HG03139 (cell line): Measurements from ENCODE around the gene LCP1.

Experiments
- ATAC-seq: cut with Tn5 transposase; IDR thresholded peaks from one replicate; pipeline ENCODE4 v1.9.1; 2021; ENCODE audit not compliant: unreplicated experiment

Gene LCP1

GRCh38 chr13:46131705-46132104 is 50.3 kb downstream of the LCP1 start:
- ATAC-seq = no peak

- ATAC-seq = no peak
Measured at GRCh38 chr13:46129955-46130618, 51.9 kb downstream of the LCP1 start.

- no peak for ATAC-seq
Measured at GRCh38 chr13:46129124-46129523, 52.9 kb downstream of the LCP1 start.

DNA sequence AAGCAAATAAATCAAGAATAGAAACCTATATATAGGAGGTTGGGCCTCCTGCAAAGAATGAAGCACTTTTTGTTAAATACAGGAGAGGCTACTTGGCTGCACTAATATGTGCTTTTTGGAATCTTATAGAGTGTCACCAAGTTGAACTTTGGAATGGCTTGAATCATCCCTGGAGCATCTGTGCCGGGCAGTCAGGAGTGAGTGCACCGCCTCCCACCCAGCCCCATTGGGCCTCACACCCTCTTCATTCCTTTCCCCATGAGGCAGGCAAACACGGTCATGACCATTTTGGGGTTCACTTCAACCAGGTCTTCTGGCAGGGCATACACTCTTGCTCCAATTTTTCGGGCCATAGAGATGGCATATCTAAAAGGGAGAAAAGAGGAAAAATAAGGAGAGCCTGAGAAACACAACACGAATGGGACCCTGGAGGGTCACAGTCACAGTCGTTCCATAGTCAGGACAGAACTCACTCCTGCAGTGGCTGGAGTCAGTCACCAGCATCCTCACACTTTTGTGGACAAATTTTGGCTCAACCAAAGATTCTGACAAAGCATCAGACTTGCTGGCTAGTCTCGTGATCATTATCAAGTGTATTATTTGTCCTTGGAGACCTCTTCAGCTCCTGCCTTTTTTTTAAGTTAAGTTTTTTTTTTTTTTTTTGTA is 54.5 kb downstream of the LCP1 start:
- no peak for ATAC-seq

DNA sequence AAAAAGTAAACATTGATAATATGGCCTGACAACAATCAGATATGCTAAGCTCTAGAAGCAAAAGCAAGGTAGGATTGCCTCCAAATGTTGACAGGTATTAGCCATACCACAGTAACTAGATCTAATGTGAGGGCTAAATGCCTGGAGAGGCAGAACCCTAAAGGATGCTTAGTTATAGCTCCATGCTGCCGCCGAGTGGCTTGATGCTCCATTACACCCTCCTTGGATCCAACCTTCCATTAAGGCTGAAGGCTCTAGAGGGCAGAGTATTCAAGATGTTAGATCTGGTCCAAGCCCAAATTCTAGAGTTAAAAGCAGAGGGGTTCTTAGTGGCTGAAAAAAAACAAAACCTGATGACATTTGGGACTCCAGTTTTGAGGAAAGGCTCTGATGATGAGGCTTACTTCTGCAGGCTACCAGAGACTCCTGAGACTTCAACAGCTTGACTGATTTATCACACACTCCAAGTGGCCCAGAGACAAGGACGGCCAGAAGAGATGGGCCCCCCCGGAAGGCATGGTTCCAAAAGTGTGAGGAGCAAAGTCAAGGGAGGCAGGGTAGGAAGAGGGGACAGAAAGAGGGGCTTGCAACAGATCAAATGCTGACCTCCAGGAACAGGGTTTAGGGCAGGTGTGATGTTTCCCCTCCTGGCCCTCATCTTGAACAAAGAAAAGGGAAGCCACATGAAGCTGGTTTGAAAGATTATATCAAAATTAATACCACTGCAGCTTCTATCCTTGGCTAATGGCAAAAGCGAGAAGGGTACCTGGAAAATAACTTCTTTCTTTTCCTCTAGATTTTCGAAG is 55.2 kb downstream of the LCP1 start:
- ATAC-seq = no peak

GRCh38 chr13:46126056-46126455 is 55.9 kb downstream of the LCP1 start:
- ATAC-seq = no peak

DNA sequence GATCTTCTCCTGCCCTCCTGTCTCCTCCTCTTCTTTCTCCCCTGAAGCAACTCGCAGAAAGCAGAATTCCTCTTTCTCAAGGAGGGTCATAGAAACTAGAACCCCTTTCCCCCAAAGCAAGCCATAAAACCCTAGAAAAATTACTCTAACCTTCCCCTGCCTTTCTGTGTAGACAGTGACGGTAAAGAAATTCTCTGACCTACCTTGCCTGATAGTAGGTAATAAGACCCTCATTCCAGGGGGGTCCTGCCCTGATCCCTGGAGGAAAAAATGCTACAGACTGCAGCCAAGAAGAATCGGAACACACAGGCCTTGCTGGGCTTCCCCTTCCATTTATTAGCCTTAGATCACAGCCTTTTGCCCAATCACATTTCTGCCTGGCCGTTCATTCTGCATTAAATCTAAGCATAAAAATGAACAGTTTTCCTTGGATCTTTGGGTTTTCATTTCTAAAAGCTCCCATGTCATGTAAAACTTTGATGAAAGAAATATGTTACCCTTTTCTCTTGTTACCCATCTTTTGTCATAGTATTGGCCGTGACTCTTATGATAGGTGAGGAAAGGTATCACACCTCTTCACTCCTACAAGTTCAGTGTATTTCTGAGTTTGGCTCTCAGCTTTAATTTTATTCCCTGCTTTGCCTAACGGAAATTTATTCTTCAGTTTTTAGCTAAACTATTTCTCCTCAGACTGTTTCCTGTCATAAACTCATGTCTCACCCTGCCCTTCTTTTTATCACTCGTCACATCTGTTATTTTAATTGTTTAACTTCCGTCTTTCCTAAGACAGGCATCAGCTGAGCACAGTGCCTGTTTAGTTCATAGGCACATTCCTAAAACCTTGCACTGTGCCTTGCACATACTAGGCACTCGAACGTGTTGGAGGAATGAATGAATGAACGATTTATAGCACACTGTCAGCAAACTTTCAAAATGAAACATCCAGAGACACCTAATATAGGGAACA is 56.7 kb downstream of the LCP1 start:
- no peak for ATAC-seq

DNA sequence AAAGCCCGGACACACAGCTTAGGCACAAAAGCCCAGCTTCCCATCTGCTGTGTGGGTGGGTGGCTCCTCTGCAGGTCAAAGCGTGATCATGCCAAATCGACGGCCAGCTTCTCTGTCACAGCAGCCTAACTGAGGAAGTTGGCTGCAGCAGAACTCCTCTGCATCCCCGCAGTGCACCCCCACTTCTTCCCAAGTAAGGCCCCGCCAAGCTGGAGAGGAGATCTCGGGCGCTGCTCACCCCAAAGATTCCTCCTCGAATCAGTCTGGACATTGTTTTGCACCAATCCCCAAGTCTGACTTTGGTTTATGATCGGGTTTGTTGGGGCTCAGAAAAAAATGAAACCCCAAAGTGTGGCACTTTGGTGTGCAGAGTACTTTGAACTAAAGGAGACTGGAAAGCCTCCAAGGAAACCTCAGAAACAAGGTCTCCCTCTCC is 57.4 kb downstream of the LCP1 start:
- ATAC-seq = no peak

DNA sequence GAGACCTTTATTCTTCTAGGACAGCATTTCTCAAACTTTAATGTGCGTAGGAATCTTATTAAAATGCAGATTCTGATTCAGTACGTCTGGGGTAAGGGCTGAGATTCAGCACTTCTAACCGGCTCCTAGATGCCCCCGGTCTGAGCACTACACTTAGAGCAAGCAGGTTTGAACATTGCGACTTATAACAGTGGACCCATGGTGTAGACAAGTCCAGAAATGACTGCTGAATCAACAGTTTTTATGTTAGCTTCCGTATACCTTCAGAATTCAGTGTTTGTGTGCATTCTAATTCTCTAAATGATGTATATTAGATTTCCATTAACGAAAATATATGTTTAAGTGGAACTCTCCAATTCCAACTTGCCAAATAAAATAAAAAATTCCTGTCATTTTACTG is 59.7 kb downstream of the LCP1 start:
- ATAC-seq = no peak

- ATAC-seq = no peak
Measured at GRCh38 chr13:46121597-46122163, 60.3 kb downstream of the LCP1 start.

- no peak for ATAC-seq
Measured at GRCh38 chr13:46121033-46121432, 60.9 kb downstream of the LCP1 start.

- no peak for ATAC-seq
Measured at GRCh38 chr13:46119883-46120614, 61.9 kb downstream of the LCP1 start.

GRCh38 chr13:46116653-46117502 is 65.1 kb downstream of the LCP1 start:
- no peak for ATAC-seq

GRCh38 chr13:46114613-46115012 is 67.4 kb downstream of the LCP1 start:
- no peak for ATAC-seq

GRCh38 chr13:46113596-46113995 is 68.4 kb downstream of the LCP1 start:
- no peak for ATAC-seq

GRCh38 chr13:46111151-46111550 is 70.8 kb downstream of the LCP1 start:
- no peak for ATAC-seq

DNA sequence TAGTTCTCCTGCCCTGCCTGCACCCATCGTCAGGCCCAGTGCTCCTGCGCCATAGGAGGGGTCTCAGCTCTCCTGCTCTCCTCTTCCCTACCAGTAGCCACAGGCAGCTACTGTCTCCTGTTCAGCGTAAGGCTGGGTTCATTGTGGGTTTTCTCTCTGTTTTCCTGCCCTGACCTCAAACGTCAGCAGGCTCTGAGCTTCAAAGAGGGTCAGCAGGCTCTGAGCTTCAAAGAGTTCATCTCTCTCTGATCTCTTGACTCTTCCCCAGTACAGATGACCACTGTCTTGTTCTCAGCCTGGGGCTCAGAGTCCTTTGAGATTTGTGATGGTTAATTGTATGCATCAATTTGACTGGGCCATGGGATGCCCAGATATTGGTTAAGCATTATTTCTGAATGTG is 72.5 kb downstream of the LCP1 start:
- ATAC-seq = no peak

GRCh38 chr13:46106839-46107371 is 75.1 kb downstream of the LCP1 start:
- ATAC-seq = no peak

DNA sequence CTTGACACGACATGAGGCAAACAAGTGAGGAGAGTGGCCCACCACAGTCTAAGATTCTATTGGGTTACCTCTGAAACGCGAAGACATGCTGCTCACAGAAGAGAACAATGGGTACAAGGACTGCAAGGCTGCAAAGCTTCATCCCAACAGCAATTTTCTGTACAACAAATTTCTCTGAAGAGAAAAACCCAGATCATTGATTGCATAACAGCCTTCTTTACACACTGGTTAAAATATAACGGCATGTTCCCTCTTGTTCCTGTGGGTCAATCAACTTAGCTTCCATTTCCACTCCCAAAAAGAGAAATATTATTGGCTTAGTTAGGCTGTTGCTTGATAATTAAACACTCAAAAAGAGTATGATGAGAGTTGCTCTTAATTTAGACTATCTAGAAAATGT is 77.1 kb downstream of the LCP1 start, which contains the start of gene CPB2:
Gene CPB2, minus strand, starts transcription at position 166 of the 400 bp plus-strand sequence. Its CDS starts 24 bp downstream, at position 142.
- no peak for ATAC-seq
